Measurements from ENCODE around the gene COPS9.

- TF ChIP-seq EP300 (IDR thresholded peaks at IDR 0.05; ENCODE audit: low read depth) (no peak), CTCF (IDR thresholded peaks at IDR 0.05) (no peak), POLR2AphosphoS5 (IDR thresholded peaks at IDR 0.05) (no peak)
Observed at GRCh38 chr2:240089306-240089705, 46.8 kb downstream of the COPS9 start.

Measured in transverse colon (tissue), 4 donors.